PC-3 (cell line): Measurements from ENCODE around the gene MEPE.

ENCODE experiments used
- EZH2 ChIP-seq: fragments of 300-600 bp; sonication (generic); IDR thresholded peaks from one replicate; pipeline ENCODE4 v1.6.1; 2017; ENCODE audit warnings: antibody characterized with exemption, mild to moderate bottlenecking, low read length; ENCODE audit not compliant: unreplicated experiment
- TF ChIP-seq, protein P1 (sequence below): fragments of 300-600 bp; sonication (generic); conservative IDR thresholded peaks from 2 replicates; pipeline ENCODE4 v1.5.1; 2017; ENCODE audit warnings: antibody characterized with exemption, low read depth, mild to moderate bottlenecking, low read length

DNA sequence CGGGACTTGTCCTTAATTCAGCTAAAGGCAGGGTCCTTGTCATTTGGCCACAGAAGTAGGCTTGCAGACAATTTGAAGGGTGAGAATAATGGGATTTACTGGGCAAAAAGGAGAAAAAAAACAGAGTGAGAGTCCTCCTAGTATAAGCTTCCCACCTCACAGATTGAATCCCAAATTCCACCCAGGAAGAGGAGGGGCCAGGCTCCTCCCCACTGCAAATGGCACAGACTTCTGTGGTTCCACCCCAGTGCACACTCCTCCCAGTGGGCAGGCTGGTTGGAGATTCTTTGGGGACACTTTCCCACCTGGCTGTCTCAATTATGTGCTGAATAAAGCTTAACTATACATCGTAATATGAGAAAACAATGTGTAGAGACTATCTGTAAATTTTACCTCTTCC, 31.6 kb downstream of the MEPE start:
- TF ChIP-seq, protein P1, sequence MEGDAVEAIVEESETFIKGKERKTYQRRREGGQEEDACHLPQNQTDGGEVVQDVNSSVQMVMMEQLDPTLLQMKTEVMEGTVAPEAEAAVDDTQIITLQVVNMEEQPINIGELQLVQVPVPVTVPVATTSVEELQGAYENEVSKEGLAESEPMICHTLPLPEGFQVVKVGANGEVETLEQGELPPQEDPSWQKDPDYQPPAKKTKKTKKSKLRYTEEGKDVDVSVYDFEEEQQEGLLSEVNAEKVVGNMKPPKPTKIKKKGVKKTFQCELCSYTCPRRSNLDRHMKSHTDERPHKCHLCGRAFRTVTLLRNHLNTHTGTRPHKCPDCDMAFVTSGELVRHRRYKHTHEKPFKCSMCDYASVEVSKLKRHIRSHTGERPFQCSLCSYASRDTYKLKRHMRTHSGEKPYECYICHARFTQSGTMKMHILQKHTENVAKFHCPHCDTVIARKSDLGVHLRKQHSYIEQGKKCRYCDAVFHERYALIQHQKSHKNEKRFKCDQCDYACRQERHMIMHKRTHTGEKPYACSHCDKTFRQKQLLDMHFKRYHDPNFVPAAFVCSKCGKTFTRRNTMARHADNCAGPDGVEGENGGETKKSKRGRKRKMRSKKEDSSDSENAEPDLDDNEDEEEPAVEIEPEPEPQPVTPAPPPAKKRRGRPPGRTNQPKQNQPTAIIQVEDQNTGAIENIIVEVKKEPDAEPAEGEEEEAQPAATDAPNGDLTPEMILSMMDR = no peak
- TF ChIP-seq EZH2 = no peak
